Type B pancreatic cell (in vitro differentiated cells): ENCODE results near the gene PTTG2. TPM values are rescaled to one million over a fixed set of nuclear protein-coding genes. Genes with fewer than 3 reads are reported as not detected.

Source experiments
- DNase-seq: peaks from one replicate; pipeline ENCODE4 v3.0.0; 2021; ENCODE audit warnings: mixed read lengths; ENCODE audit not compliant: unreplicated experiment; ENCODE audit errors: extremely low spot score
- H3K27ac Mint-ChIP-seq: 2 replicates; pipeline ENCODE4 v1.8.0; 2021; ENCODE audit warnings: mild to moderate bottlenecking, mixed read lengths
- H3K27me3 Mint-ChIP-seq: 2 replicates; pipeline ENCODE4 v1.8.0; 2021; ENCODE audit warnings: mixed read lengths
- H3K36me3 Mint-ChIP-seq: 2 replicates; pipeline ENCODE4 v1.8.0; 2021; ENCODE audit warnings: mixed read lengths
- H3K4me1 Mint-ChIP-seq: one replicate; pipeline ENCODE4 v1.8.0; 2021; ENCODE audit warnings: mixed read lengths; ENCODE audit not compliant: unreplicated experiment
- H3K4me3 Mint-ChIP-seq: 2 replicates; pipeline ENCODE4 v1.8.0; 2021; ENCODE audit warnings: mild to moderate bottlenecking, mixed read lengths
- H3K9me3 Mint-ChIP-seq: 2 replicates; pipeline ENCODE4 v1.8.0; 2021; ENCODE audit warnings: mixed read lengths
- CTCF ChIP-seq: fragments of 200-600 bp; sonication (generic); conservative IDR thresholded peaks from 2 replicates; pipeline ENCODE4 v1.5.0; 2021; ENCODE audit warnings: antibody characterized with exemption, mild to moderate bottlenecking
- total RNA-seq: library from RNA; stranded (reverse); gene quantifications from 2 replicates; pipeline ENCODE4 v1.2.1, GENCODE V29; 2021; ENCODE audit warnings: low replicate concordance

The PTTG2 gene
- total RNA-seq, 1 donor from 2014 or later = not detected

- DNase-seq = no peak
- H3K27ac Mint-ChIP-seq = no peak overlapping the region
- TF ChIP-seq CTCF = no peak
- H3K9me3 Mint-ChIP-seq = peaks cover 6% of the 10 kb centered on the region
- peaks cover 5% of the 10 kb centered on the region for H3K4me1 Mint-ChIP-seq
- H3K4me3 Mint-ChIP-seq = no peak overlapping the region
- H3K27me3 Mint-ChIP-seq = peaks cover 4% of the 10 kb centered on the region
- no peaks in the 10 kb centered on the region for H3K36me3 Mint-ChIP-seq
Measured at GRCh38 chr4:37924946-37925345, 35.3 kb upstream of the PTTG2 start.

- no peak for DNase-seq
- Mint-ChIP-seq H3K36me3 (no peaks in the 10 kb centered on the region), H3K27ac (no peak overlapping the region), H3K4me3 (no peak overlapping the region), H3K27me3 (peaks cover 4% of the 10 kb centered on the region), H3K4me1 (peaks cover 5% of the 10 kb centered on the region), H3K9me3 (no peaks in the 10 kb centered on the region)
- no peak for TF ChIP-seq CTCF
Measured at GRCh38 chr4:37927434-37927833, 32.8 kb upstream of the PTTG2 start.

GRCh38 chr4:37928426-37929416, 31.5 kb upstream of the PTTG2 start:
- peaks cover 5% of the 10 kb centered on the region for H3K4me1 Mint-ChIP-seq
- no peak overlapping the region for H3K27ac Mint-ChIP-seq
- DNase-seq = no peak
- peaks cover 3% of the 10 kb centered on the region for H3K9me3 Mint-ChIP-seq
- no peak for TF ChIP-seq CTCF
- H3K36me3 Mint-ChIP-seq = no peaks in the 10 kb centered on the region
- no peak overlapping the region for H3K4me3 Mint-ChIP-seq
- peaks cover 4% of the 10 kb centered on the region for H3K27me3 Mint-ChIP-seq

GRCh38 chr4:37934096-37934495, 26.1 kb upstream of the PTTG2 start:
- Mint-ChIP-seq H3K27ac (no peak overlapping the region), H3K4me3 (no peak overlapping the region), H3K36me3 (no peaks in the 10 kb centered on the region), H3K27me3 (no peaks in the 10 kb centered on the region), H3K4me1 (no peaks in the 10 kb centered on the region), H3K9me3 (peaks cover 4% of the 10 kb centered on the region)
- DNase-seq = no peak
- TF ChIP-seq CTCF = no peak

- peaks cover 4% of the 10 kb centered on the region for H3K9me3 Mint-ChIP-seq
- H3K36me3 Mint-ChIP-seq = no peaks in the 10 kb centered on the region
- no peaks in the 10 kb centered on the region for H3K4me1 Mint-ChIP-seq
- H3K27me3 Mint-ChIP-seq = no peaks in the 10 kb centered on the region
- DNase-seq = no peak
- no peak for TF ChIP-seq CTCF
- H3K4me3 Mint-ChIP-seq = no peak overlapping the region
- no peak overlapping the region for H3K27ac Mint-ChIP-seq
Measured at GRCh38 chr4:37934609-37935008, 25.6 kb upstream of the PTTG2 start.
